HepG2 (cell line): ENCODE data around the gene ANP32B. TPM values are rescaled to one million over a fixed set of nuclear protein-coding genes. Genes with fewer than 3 reads are reported as not detected.

ENCODE experiments used
- ATAC-seq: fragments of 200-7000 bp; cut with Tn5 transposase; 3 replicates; pipeline ENCODE4 v1.9.1; 2020; ENCODE audit warnings: mild to moderate bottlenecking, moderate library complexity
- BruUV-seq: library from RNA; stranded (reverse); fragments of 400-500 nt; replicated peaks from 2 replicates; lab custom pipeline; 2021; lab: Mats Ljungman, UMichigan
- CTCF ChIA-PET: fragments of 300-600 bp; formaldehyde crosslinking; extraction: SDS; loops from one replicate; lab custom pipeline; 2021; ENCODE audit warnings: low total read pairs, inconsistent platforms, low intra/inter-chr PET ratio; lab: Yijun Ruan, JAX
- POLR2A ChIA-PET: fragments of 350-600 bp; sonication (Branson Sonifier 250); formaldehyde crosslinking; loops from one replicate; lab custom pipeline; 2020; ENCODE audit warnings: antibody characterized with exemption, inconsistent platforms; lab: Yijun Ruan, JAX
- DNase-seq: peaks from one replicate; pipeline ENCODE4 v3.0.0-alpha.2; 2015; ENCODE audit warnings: low spot score
- FAIRE-seq: peaks from 3 replicates; lab custom pipeline; 2011; peaks lifted over from hg19 to GRCh38; lab: Jason Lieb, UNC
- H2AFZ ChIP-seq: one replicate; pipeline ENCODE4 v1.6.1; 2011; ENCODE audit warnings: low read length, inconsistent platforms
- H3K27ac ChIP-seq: fragments of 300-600 bp; 3 replicates; pipeline ENCODE4 v1.8.0; 2011; ENCODE audit warnings: mixed run types, mild to moderate bottlenecking, mixed read lengths, low read length, inconsistent platforms; ENCODE audit not compliant: insufficient read depth; ENCODE audit errors: extremely low read length
- H3K27me3 ChIP-seq, 2 experiments: fragments of 200-600 bp in 1 of 2; 2 replicates in 1 of 2; 3 replicates in 1 of 2; pipeline versions ENCODE4 v1.6.0 to v1.8.0; 2011; ENCODE audit warnings: low read length in 2 of 2, mild to moderate bottlenecking in 2 of 2, moderate library complexity in 2 of 2, inconsistent platforms in 1 of 2; ENCODE audit not compliant: insufficient read depth in 2 of 2, control insufficient read depth in 1 of 2
- H3K36me3 ChIP-seq, 2 experiments: fragments of 200-600 bp in 1 of 2; replicated peaks in 1 of 2; 2 replicates in 1 of 2; 3 replicates in 1 of 2; pipeline versions ENCODE4 v1.5.1 to v1.8.0; 2011; ENCODE audit warnings: low read length in 2 of 2, inconsistent platforms in 1 of 2; ENCODE audit not compliant: insufficient read depth in 2 of 2, control insufficient read depth in 1 of 2
- H3K4me1 ChIP-seq: 2 replicates; pipeline ENCODE4 v1.5.1; 2012; ENCODE audit warnings: low read length, inconsistent platforms; ENCODE audit not compliant: insufficient read depth
- H3K4me2 ChIP-seq: 2 replicates; pipeline ENCODE4 v1.6.0; 2011; ENCODE audit warnings: low read depth, low read length, inconsistent platforms
- H3K4me3 ChIP-seq, 3 experiments: fragments of 200-600 bp in 1 of 3; sonication (generic), shearing (Covaris generic) in 1 of 3; replicated peaks in 1 of 3; 2 replicates each; pipeline ENCODE4 v1.5.1; 2011 to 2016; ENCODE audit warnings: low read length in 3 of 3, inconsistent platforms in 2 of 3, low read depth in 2 of 3, mild to moderate bottlenecking in 2 of 3, control low read depth in 1 of 3, mixed read lengths in 1 of 3; ENCODE audit not compliant: insufficient read depth in 1 of 3
- H3K79me2 ChIP-seq: one replicate; pipeline ENCODE4 v1.6.1; 2011; ENCODE audit warnings: low read length, inconsistent platforms; ENCODE audit not compliant: insufficient read depth
- H3K9ac ChIP-seq: 2 replicates; pipeline ENCODE4 v1.6.0; 2011; ENCODE audit warnings: mild to moderate bottlenecking, low read depth, low read length, inconsistent platforms; ENCODE audit not compliant: insufficient read depth
- H3K9me3 ChIP-seq: 2 replicates; pipeline ENCODE4 v1.5.1; 2012; ENCODE audit warnings: mild to moderate bottlenecking, low read length
- H4K20me1 ChIP-seq: 2 replicates; pipeline ENCODE4 v1.6.0; 2011; ENCODE audit warnings: inconsistent platforms, mild to moderate bottlenecking, low read length, moderate library complexity; ENCODE audit not compliant: insufficient read depth
- FOSL1 ChIP-seq: sonication (generic); formaldehyde crosslinking; IDR thresholded peaks from 2 replicates; pipeline ENCODE4 v1.9.0; 2021; ENCODE audit warnings: missing genetic modification reagents, borderline replicate concordance
- FOSL2 ChIP-seq: sonication (generic); formaldehyde crosslinking; IDR thresholded peaks from 2 replicates; pipeline ENCODE4 v1.4.0; 2020; ENCODE audit warnings: missing genetic modification reagents
- HNRNPLL ChIP-seq: fragments of 200-400 bp; formaldehyde crosslinking; IDR thresholded peaks from 2 replicates; pipeline ENCODE4 v1.6.1; 2017; ENCODE audit warnings: mild to moderate bottlenecking, low read depth, low read length; ENCODE audit not compliant: poor library complexity, severe bottlenecking
- RBFOX2 ChIP-seq: fragments of 200-400 bp; formaldehyde crosslinking; IDR thresholded peaks from 2 replicates; pipeline ENCODE4 v1.6.1; 2017; ENCODE audit warnings: low read depth, mild to moderate bottlenecking, low read length
- RBM22 ChIP-seq: fragments of 200-400 bp; formaldehyde crosslinking; optimal IDR thresholded peaks from 2 replicates; pipeline ENCODE3; 2017; ENCODE audit warnings: mild to moderate bottlenecking, low read length, moderate library complexity
- WGBS: methylation state at CpG from one replicate; pipeline ENCODE4 v1.1.6; 2017; ENCODE audit warnings: low lambda C conversion rate; 5-methylcytosine and 5-hydroxymethylcytosine counted together
- in situ Hi-C: cut with HindIII; loops from 2 replicates; pipeline ENCODE4 v1.10.0; 2017; ENCODE audit warnings: low pct_unique_long_range_greater_than_20kb; ENCODE audit not compliant: extremely low pct_ligation_motif_present
- intact Hi-C: fragments of 100-400 bp; cut with micrococcal nuclease; formaldehyde crosslinking; loops from one replicate; pipeline ENCODE4 v1.10.0; 2022; ENCODE audit not compliant: unreplicated experiment
- polyA plus RNA-seq, 8 experiments: library from polyadenylated mRNA; depleted of rRNA in 3 of 8; stranded (reverse) in 7 of 8; unstranded in 1 of 8; fragments of >200 nt; fragmentation: Illumina TruSeq in 4 of 8; extraction: Trizol in 4 of 8; gene quantifications; 2 replicates each; pipeline versions ENCODE4 v1.2.1 to v1.2.3, GENCODE V29; 2011 to 2016; ENCODE audit warnings: low read depth in 4 of 8, missing spikeins in 1 of 8, mixed read lengths in 1 of 8; ENCODE audit not compliant: insufficient read depth in 1 of 8
- total RNA-seq, 5 experiments: library from RNA; depleted of rRNA; stranded (reverse); fragments of >200 nt; fragmentation: Illumina TruSeq; extraction: Trizol; gene quantifications; 2 replicates each; pipeline ENCODE4 v1.2.3, GENCODE V29; 2016; ENCODE audit warnings: low read depth in 1 of 5

Gene ANP32B
- total and polyA plus RNA-seq, 2 of the 13 experiments (the other 11 are each of a cell fraction or from before 2014, with no cell fraction given) = 22.1 to 37.5 TPM

DNA sequence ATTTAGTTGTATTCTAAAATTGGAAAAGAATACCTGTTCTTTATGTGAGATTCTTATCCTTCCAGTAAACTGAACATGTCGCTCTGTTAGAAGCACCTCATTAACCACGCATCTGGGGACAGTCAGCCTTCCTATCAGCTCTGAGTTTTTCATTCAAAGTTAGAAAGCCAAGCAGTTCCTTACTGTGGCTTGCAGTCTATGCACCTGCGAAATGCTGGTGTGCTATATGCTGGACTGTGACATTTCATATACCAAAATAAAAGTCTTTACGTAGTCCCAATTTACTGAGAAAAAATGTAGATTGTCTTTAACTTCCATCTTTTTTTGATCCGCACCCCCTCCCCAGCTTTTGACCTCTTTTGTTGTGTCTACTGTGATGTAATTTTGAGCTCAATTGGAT lies 4.3 kb downstream of the ANP32B start:
- H3K4me3 ChIP-seq = no peak overlapping the region
- H3K4me2 ChIP-seq = no peak overlapping the region
- H3K4me1 ChIP-seq = peaks cover 77% of the 10 kb centered on the region
- no peaks in the 10 kb centered on the region for H3K9me3 ChIP-seq
- intact Hi-C loops (loop anchor here (10.0 kb wide), 1 partner anchor 353 kb away; the partner anchor contains the start of genes NCBP1 and TSTD2), in situ Hi-C loops (loop anchor here (10.0 kb wide), 1 partner anchor 63 kb away; the partner anchor contains the start of gene TRMO)
- ChIA-PET CTCF (no interaction called here), POLR2A (no interaction called here)
- peaks cover 90% of the 10 kb centered on the region for H3K79me2 ChIP-seq
- no TSS peak for BruUV-seq
- ATAC-seq = no peak
- peaks cover 52% of the 10 kb centered on the region for H4K20me1 ChIP-seq
- over 99% methylated on average over 5 of the region's 5 CpGs for WGBS
- FAIRE-seq = no peak
- no peaks in the 10 kb centered on the region for H3K27me3 ChIP-seq
- no peak for DNase-seq
- H3K27ac ChIP-seq = no peak overlapping the region
- TF ChIP-seq RBFOX2 (0 out of 2 replicates have a peak, but pooled peaks have one; percentile 10), RBM22 (peak; percentile 57), FOSL1 (CRISPR knock-in tag) (no peak)
- H2AFZ ChIP-seq = no peak overlapping the region
- H3K9ac ChIP-seq = no peak overlapping the region
- H3K36me3 ChIP-seq = peaks cover 0 to 7% of the 10 kb centered on the region in 2 experiments; a peak in 1 of 5 replicates

DNA sequence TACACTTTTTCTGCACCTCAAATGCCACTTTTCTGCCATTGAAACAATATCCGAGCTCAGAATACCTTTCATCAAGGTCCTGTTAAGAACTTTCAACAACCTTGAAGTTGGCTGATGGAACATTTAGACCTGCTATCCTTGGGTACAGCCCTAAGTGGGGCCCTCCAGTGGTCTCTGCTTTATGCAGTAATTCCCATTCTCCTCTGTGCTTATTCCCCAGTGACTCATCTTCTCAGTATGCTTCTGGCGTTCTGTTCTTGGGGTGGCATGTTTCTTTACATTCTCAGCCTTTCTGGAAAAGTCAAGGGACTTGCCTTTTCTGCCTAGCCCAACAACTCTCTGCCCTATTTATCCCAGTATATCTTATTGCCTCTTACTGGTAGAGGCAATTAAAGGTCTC lies 7.1 kb downstream of the ANP32B start:
- ChIA-PET CTCF (no interaction called here), POLR2A (no interaction called here)
- ATAC-seq = peak; percentile 33; the same call in 1 of the 3 replicates

More for the DNA sequence above, 7.1 kb downstream of the ANP32B start:
- TF ChIP-seq FOSL2 (0 out of 2 replicates have a peak, but pooled peaks have one; percentile 32), HNRNPLL (no peak)
- TF ChIP-seq, all 625 proteins: peak for 1
- intact Hi-C loops (no loop called here), in situ Hi-C loops (no loop called here)
- Histone ChIP-seq H3K9me3 (no peaks in the 10 kb centered on the region), H3K4me3 (no peak overlapping the region), H3K27ac (no peak overlapping the region), H3K36me3 (peaks cover 4 to 20% of the 10 kb centered on the region in 2 experiments), H3K9ac (no peak overlapping the region), H2AFZ (no peak overlapping the region), H3K4me1 (peaks cover 78% of the 10 kb centered on the region), H3K4me2 (no peak overlapping the region), H3K79me2 (peaks cover 100% of the 10 kb centered on the region), H4K20me1 (peaks cover 72% of the 10 kb centered on the region), H3K27me3 (no peaks in the 10 kb centered on the region)
- no TSS peak for BruUV-seq
- DNase-seq (no peak), FAIRE-seq (no peak)
- 79% methylated on average over 2 of the region's 2 CpGs for WGBS
